GM23338 (cell line): ENCODE measurements around the gene ARHGEF25.

ENCODE experiments used
- CREB1 ChIP-seq: fragments of 250-450 bp; sonication (Bioruptor Pico); IDR thresholded peaks from 2 replicates; pipeline ENCODE4 v1.5.0; 2020; ENCODE audit warnings: low read depth, mild to moderate bottlenecking, moderate library complexity
- CTCF ChIP-seq, 2 experiments: fragments of 200-600 bp in 1 of 2; sonication (generic) in 1 of 2; conservative IDR thresholded peaks; 2 replicates each; pipeline versions ENCODE4 v1.5.1 to v1.6.1; 2016 to 2017; ENCODE audit warnings: antibody characterized with exemption in 2 of 2, low read depth in 2 of 2, mild to moderate bottlenecking in 2 of 2, moderate library complexity in 1 of 2
- EZH2 ChIP-seq: fragments of 200-600 bp; sonication (generic); IDR thresholded peaks from one replicate; pipeline ENCODE4 v1.8.0; 2017; ENCODE audit warnings: antibody characterized with exemption, mild to moderate bottlenecking, low read depth; ENCODE audit not compliant: unreplicated experiment
- EZH2phosphoT487 ChIP-seq: fragments of 200-600 bp; sonication (generic); IDR thresholded peaks from one replicate; pipeline ENCODE4 v1.8.1; 2018; ENCODE audit warnings: antibody characterized with exemption; ENCODE audit not compliant: unreplicated experiment
- POLR2AphosphoS5 ChIP-seq: IDR thresholded peaks from 2 replicates; pipeline ENCODE4 v1.6.1; 2016; ENCODE audit warnings: antibody characterized with exemption, low read depth
- TF ChIP-seq, protein P1 (sequence below): IDR thresholded peaks from one replicate; pipeline ENCODE4 v1.6.1; 2018; ENCODE audit warnings: antibody characterized with exemption; ENCODE audit not compliant: unreplicated experiment

GRCh38 chr12:57620245-57620935, 9.2 kb downstream of the ARHGEF25 start:
- TF ChIP-seq CTCF (conservative IDR thresholded peaks at IDR 0.05; ENCODE audit: low read depth in 2 of 2) (no peak), EZH2 (peak; percentile 70), CREB1 (CRISPR knock-in tag) (no peak), EZH2phosphoT487 (no peak), POLR2AphosphoS5 (no peak)
- TF ChIP-seq, protein P1, sequence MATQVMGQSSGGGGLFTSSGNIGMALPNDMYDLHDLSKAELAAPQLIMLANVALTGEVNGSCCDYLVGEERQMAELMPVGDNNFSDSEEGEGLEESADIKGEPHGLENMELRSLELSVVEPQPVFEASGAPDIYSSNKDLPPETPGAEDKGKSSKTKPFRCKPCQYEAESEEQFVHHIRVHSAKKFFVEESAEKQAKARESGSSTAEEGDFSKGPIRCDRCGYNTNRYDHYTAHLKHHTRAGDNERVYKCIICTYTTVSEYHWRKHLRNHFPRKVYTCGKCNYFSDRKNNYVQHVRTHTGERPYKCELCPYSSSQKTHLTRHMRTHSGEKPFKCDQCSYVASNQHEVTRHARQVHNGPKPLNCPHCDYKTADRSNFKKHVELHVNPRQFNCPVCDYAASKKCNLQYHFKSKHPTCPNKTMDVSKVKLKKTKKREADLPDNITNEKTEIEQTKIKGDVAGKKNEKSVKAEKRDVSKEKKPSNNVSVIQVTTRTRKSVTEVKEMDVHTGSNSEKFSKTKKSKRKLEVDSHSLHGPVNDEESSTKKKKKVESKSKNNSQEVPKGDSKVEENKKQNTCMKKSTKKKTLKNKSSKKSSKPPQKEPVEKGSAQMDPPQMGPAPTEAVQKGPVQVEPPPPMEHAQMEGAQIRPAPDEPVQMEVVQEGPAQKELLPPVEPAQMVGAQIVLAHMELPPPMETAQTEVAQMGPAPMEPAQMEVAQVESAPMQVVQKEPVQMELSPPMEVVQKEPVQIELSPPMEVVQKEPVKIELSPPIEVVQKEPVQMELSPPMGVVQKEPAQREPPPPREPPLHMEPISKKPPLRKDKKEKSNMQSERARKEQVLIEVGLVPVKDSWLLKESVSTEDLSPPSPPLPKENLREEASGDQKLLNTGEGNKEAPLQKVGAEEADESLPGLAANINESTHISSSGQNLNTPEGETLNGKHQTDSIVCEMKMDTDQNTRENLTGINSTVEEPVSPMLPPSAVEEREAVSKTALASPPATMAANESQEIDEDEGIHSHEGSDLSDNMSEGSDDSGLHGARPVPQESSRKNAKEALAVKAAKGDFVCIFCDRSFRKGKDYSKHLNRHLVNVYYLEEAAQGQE: no peak
